Mesenchymal stem cell (in vitro differentiated cells and primary cell): Measurements from ENCODE around the gene TMEM225B.

Source experiments
- DNase-seq: peaks from one replicate; pipeline ENCODE4 v3.0.0-alpha.2; 2013
- H2AFZ ChIP-seq: one replicate; pipeline ENCODE4 v1.6.1; 2013; ENCODE audit warnings: low read depth, mild to moderate bottlenecking, control low read depth, inconsistent platforms, low read length, moderate library complexity
- H2AK5ac ChIP-seq: 2 replicates; pipeline ENCODE4 v1.6.1; 2013; ENCODE audit warnings: low read length, moderate library complexity, mild to moderate bottlenecking, inconsistent platforms; ENCODE audit not compliant: severe bottlenecking
- H2BK120ac ChIP-seq: one replicate; pipeline ENCODE4 v1.6.1; 2013; ENCODE audit warnings: low read depth, mild to moderate bottlenecking, inconsistent platforms, low read length, moderate library complexity
- H2BK12ac ChIP-seq, 2 experiments: one replicate each; pipeline ENCODE4 v1.6.1; 2013; ENCODE audit warnings: inconsistent platforms in 2 of 2, low read length in 2 of 2, mild to moderate bottlenecking in 2 of 2, moderate library complexity in 2 of 2, control low read depth in 1 of 2
- H2BK15ac ChIP-seq: one replicate; pipeline ENCODE4 v1.6.1; 2013; ENCODE audit warnings: mild to moderate bottlenecking, low read depth, inconsistent platforms; ENCODE audit not compliant: poor library complexity, severe bottlenecking
- H2BK5ac ChIP-seq: 2 replicates; pipeline ENCODE4 v1.6.1; 2013; ENCODE audit warnings: low read depth, mild to moderate bottlenecking, low read length, control low read depth, inconsistent platforms; ENCODE audit not compliant: poor library complexity, severe bottlenecking
- H3K14ac ChIP-seq, 2 experiments: one replicate each; pipeline ENCODE4 v1.6.1; 2013; ENCODE audit warnings: inconsistent platforms in 2 of 2, low read length in 2 of 2, control low read depth in 1 of 2, mild to moderate bottlenecking in 1 of 2, moderate library complexity in 1 of 2
- H3K18ac ChIP-seq, 2 experiments: one replicate each; pipeline ENCODE4 v1.6.1; 2013; ENCODE audit warnings: inconsistent platforms in 2 of 2, low read length in 2 of 2, control low read depth in 1 of 2, low read depth in 1 of 2, mild to moderate bottlenecking in 1 of 2
- H3K23ac ChIP-seq, 2 experiments: one replicate each; pipeline ENCODE4 v1.6.1; 2013; ENCODE audit warnings: inconsistent platforms in 2 of 2, low read length in 2 of 2, mild to moderate bottlenecking in 2 of 2, moderate library complexity in 2 of 2, control low read depth in 1 of 2
- H3K27ac ChIP-seq: 2 replicates; pipeline ENCODE4 v1.5.1; 2013; ENCODE audit warnings: mild to moderate bottlenecking, moderate library complexity, low read length, control low read depth, inconsistent platforms; ENCODE audit not compliant: poor library complexity, severe bottlenecking
- H3K27me3 ChIP-seq, 2 experiments: 2 replicates each; pipeline versions ENCODE4 v1.6.1 to v1.7.0; 2013; ENCODE audit warnings: low read length in 2 of 2, mild to moderate bottlenecking in 2 of 2, moderate library complexity in 2 of 2, control low read depth in 1 of 2, inconsistent platforms in 1 of 2; ENCODE audit not compliant: control insufficient read depth in 1 of 2, insufficient read depth in 1 of 2
- H3K36me3 ChIP-seq, 2 experiments: 2 replicates each; pipeline versions ENCODE4 v1.6.1 to v1.7.0; 2013; ENCODE audit warnings: low read length in 2 of 2, control low read depth in 1 of 2, inconsistent platforms in 1 of 2, low read depth in 1 of 2, mild to moderate bottlenecking in 1 of 2; ENCODE audit not compliant: insufficient read depth in 2 of 2, control insufficient read depth in 1 of 2
- H3K4ac ChIP-seq, 2 experiments: one replicate each; pipeline ENCODE4 v1.6.1; 2013; ENCODE audit warnings: inconsistent platforms in 2 of 2, low read length in 2 of 2, mild to moderate bottlenecking in 2 of 2, moderate library complexity in 2 of 2, control low read depth in 1 of 2, low read depth in 1 of 2
- H3K4me1 ChIP-seq: 2 replicates; pipeline ENCODE4 v1.6.1; 2013; ENCODE audit warnings: low read depth, low read length, control low read depth; ENCODE audit not compliant: control insufficient read depth, insufficient read depth
- H3K4me2 ChIP-seq: 2 replicates; pipeline ENCODE4 v1.6.1; 2013; ENCODE audit warnings: low read length, mild to moderate bottlenecking, inconsistent platforms; ENCODE audit not compliant: poor library complexity, severe bottlenecking
- H3K4me3 ChIP-seq, 2 experiments: 2 replicates each; pipeline versions ENCODE4 v1.5.1 to v1.7.0; 2013; ENCODE audit warnings: low read length in 2 of 2, mild to moderate bottlenecking in 2 of 2, control low read depth in 1 of 2, low read depth in 1 of 2; ENCODE audit not compliant: insufficient read depth in 1 of 2
- H3K79me1 ChIP-seq: replicated peaks from 2 replicates; pipeline ENCODE4 v1.6.1; 2013; ENCODE audit warnings: mild to moderate bottlenecking, control low read depth, low read length, inconsistent platforms; ENCODE audit not compliant: poor library complexity, severe bottlenecking
- H3K9ac ChIP-seq: 2 replicates; pipeline ENCODE4 v1.7.0; 2013; ENCODE audit warnings: mild to moderate bottlenecking, low read length, moderate library complexity
- H3K9me3 ChIP-seq: 2 replicates; pipeline ENCODE4 v1.7.0; 2013; ENCODE audit warnings: mild to moderate bottlenecking, low read length; ENCODE audit not compliant: control insufficient read depth
- H4K8ac ChIP-seq: one replicate; pipeline ENCODE4 v1.6.1; 2013; ENCODE audit warnings: inconsistent platforms, mild to moderate bottlenecking, low read length, moderate library complexity
- H4K91ac ChIP-seq: one replicate; pipeline ENCODE4 v1.6.1; 2013; ENCODE audit warnings: mild to moderate bottlenecking, low read length, inconsistent platforms
- WGBS: methylation state at CpG from one replicate; pipeline ENCODE4 v1.1.7; 2013; ENCODE audit warnings: mixed read lengths; 5-methylcytosine and 5-hydroxymethylcytosine counted together

TMEM225B gene

GRCh38 chr7:99618726-99619125, 20.7 kb downstream of the TMEM225B start:
- Histone ChIP-seq H3K9me3 (no peaks in the 10 kb centered on the region), H3K27ac (no peak overlapping the region), H3K4me2 (no peak overlapping the region), H3K23ac (no peak overlapping the region), H3K9ac (peak overlapping the region; percentile 89), H2BK5ac (no peak overlapping the region), H2BK12ac (no peak overlapping the region), H3K14ac (no peak overlapping the region), H3K36me3 (peaks cover 39 to 54% of the 10 kb centered on the region in 2 experiments), H3K4me1 (peaks cover 12% of the 10 kb centered on the region), H2BK120ac (no peak overlapping the region), H4K8ac (no peak overlapping the region), H2AK5ac (no peak overlapping the region), H3K4ac (no peak overlapping the region), H3K79me1 (peaks cover 44% of the 10 kb centered on the region), H3K18ac (no peak overlapping the region), H2BK15ac (no peak overlapping the region), H2AFZ (no peak overlapping the region), H3K4me3 (no peak overlapping the region), H3K27me3 (no peaks in the 10 kb centered on the region), H4K91ac (no peak overlapping the region)
- WGBS = 77% methylated on average over 3 of the region's 3 CpGs
- peak; percentile 79 for DNase-seq

- H3K14ac ChIP-seq = no peak overlapping the region
- no peak overlapping the region for H3K4me2 ChIP-seq
- no peak overlapping the region for H4K8ac ChIP-seq
- 96% methylated on average over 18 of the region's 18 CpGs for WGBS
- no peak overlapping the region for H3K18ac ChIP-seq
- H3K23ac ChIP-seq = no peak overlapping the region
- no peak overlapping the region for H3K4me3 ChIP-seq
- no peak overlapping the region for H2BK120ac ChIP-seq
- H3K36me3 ChIP-seq = peaks cover 48 to 63% of the 10 kb centered on the region in 2 experiments
- H4K91ac ChIP-seq = no peak overlapping the region
- no peaks in the 10 kb centered on the region for H3K9me3 ChIP-seq
- H3K79me1 ChIP-seq = peaks cover 53% of the 10 kb centered on the region
- no peak overlapping the region for H2AK5ac ChIP-seq
- no peak overlapping the region for H3K9ac ChIP-seq
- H2BK12ac ChIP-seq = no peak overlapping the region
- H3K4me1 ChIP-seq = peaks cover 12% of the 10 kb centered on the region
- no peak overlapping the region for H2AFZ ChIP-seq
- H2BK5ac ChIP-seq = no peak overlapping the region
- no peak overlapping the region for H3K4ac ChIP-seq
- H3K27ac ChIP-seq = no peak overlapping the region
- H3K27me3 ChIP-seq = no peaks in the 10 kb centered on the region
- no peak overlapping the region for H2BK15ac ChIP-seq
- DNase-seq = no peak
Measured at GRCh38 chr7:99619571-99620130, 21.6 kb downstream of the TMEM225B start.

GRCh38 chr7:99621271-99621670, 23.2 kb downstream of the TMEM225B start:
- peaks cover 64 to 79% of the 10 kb centered on the region in 2 experiments for H3K36me3 ChIP-seq
- no peak overlapping the region for H3K4me2 ChIP-seq
- H3K14ac ChIP-seq = no peak overlapping the region
- H3K4ac ChIP-seq = no peak overlapping the region
- no peak overlapping the region for H2AK5ac ChIP-seq
- H3K4me3 ChIP-seq = no peak overlapping the region
- H3K27me3 ChIP-seq = no peaks in the 10 kb centered on the region
- no peak overlapping the region for H3K23ac ChIP-seq
- DNase-seq = no peak
- no peak overlapping the region for H2BK12ac ChIP-seq
- WGBS = 95% methylated on average over 5 of the region's 5 CpGs
- H3K79me1 ChIP-seq = peaks cover 67% of the 10 kb centered on the region
- H3K9me3 ChIP-seq = no peaks in the 10 kb centered on the region
- H3K18ac ChIP-seq = no peak overlapping the region
- no peak overlapping the region for H2AFZ ChIP-seq
- no peak overlapping the region for H2BK5ac ChIP-seq
- no peak overlapping the region for H2BK120ac ChIP-seq
- H3K9ac ChIP-seq = no peak overlapping the region
- peaks cover 10% of the 10 kb centered on the region for H3K4me1 ChIP-seq
- no peak overlapping the region for H4K8ac ChIP-seq
- H2BK15ac ChIP-seq = no peak overlapping the region
- no peak overlapping the region for H4K91ac ChIP-seq
- no peak overlapping the region for H3K27ac ChIP-seq

DNA sequence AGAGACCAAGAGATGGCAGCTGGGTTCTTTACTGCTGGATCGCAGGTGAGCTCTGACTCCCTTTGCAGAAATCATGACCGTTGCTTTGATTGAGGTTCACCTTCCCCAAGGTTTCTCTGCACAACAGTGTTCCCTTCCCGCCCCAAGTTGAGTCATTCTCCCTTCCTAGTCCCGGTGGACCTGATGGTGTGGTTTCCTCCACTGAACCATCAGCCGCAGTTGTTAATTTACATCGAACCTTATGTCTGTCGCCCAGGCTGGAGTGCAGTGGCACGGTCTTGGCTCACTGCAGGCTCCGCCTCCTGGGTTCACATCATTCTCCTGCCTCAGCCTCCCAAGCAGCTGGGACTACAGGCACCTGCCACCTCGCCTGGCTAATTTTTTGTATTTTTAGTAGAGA, 24.5 kb downstream of the TMEM225B start:
- Histone ChIP-seq H2AFZ (no peak overlapping the region), H3K36me3 (peaks cover 66 to 92% of the 10 kb centered on the region in 2 experiments), H2BK15ac (no peak overlapping the region), H2BK120ac (no peak overlapping the region), H3K23ac (no peak overlapping the region), H3K9ac (no peak overlapping the region), H3K14ac (no peak overlapping the region), H2AK5ac (no peak overlapping the region), H3K4me3 (no peak overlapping the region), H3K4ac (no peak overlapping the region), H3K4me2 (no peak overlapping the region), H4K8ac (no peak overlapping the region), H3K27ac (no peak overlapping the region), H3K27me3 (no peaks in the 10 kb centered on the region), H2BK12ac (no peak overlapping the region), H3K9me3 (no peaks in the 10 kb centered on the region), H3K4me1 (peaks cover 3% of the 10 kb centered on the region), H3K18ac (no peak overlapping the region), H3K79me1 (peaks cover 63% of the 10 kb centered on the region), H2BK5ac (no peak overlapping the region), H4K91ac (no peak overlapping the region)
- WGBS = 94% methylated on average over 8 of the region's 10 CpGs
- no peak for DNase-seq
